CD4-positive, alpha-beta T cell treated with Interleukin-17A for 4 hours (primary cell): Measurements from ENCODE around the gene SPRR1A.

ENCODE experiments used
- DNase-seq: peaks from one replicate; pipeline ENCODE4 v3.0.0-alpha.2; 2020; ENCODE audit warnings: mixed read lengths

SPRR1A gene

GRCh38 chr1:152983743-152984142 is at the start of gene SPRR1A:
TSS of gene SPRR1A (plus strand) at chr1:152984081. CDS start at chr1:152985231, 1,150 bp downstream.
- DNase-seq, result no peak

GRCh38 chr1:152940614-152941013 is 43.3 kb upstream of the SPRR1A start:
- no peak for DNase-seq

- no peak for DNase-seq
Measured at GRCh38 chr1:152941037-152941711, 42.7 kb upstream of the SPRR1A start.

GRCh38 chr1:152942161-152942560 is 41.7 kb upstream of the SPRR1A start:
- no peak for DNase-seq

GRCh38 chr1:152946248-152946647 is 37.6 kb upstream of the SPRR1A start:
- no peak for DNase-seq

GRCh38 chr1:152946651-152947256 is 37.1 kb upstream of the SPRR1A start, which contains the start of gene SPRR5:
TSS of gene SPRR5 (plus strand) at chr1:152947206. CDS start at chr1:152948555, 1,349 bp downstream.
- no peak for DNase-seq

- no peak for DNase-seq
Measured at GRCh38 chr1:152951711-152952110, 32.2 kb upstream of the SPRR1A start.

- DNase-seq, result no peak
Measured at GRCh38 chr1:152953761-152954160, 30.1 kb upstream of the SPRR1A start.

GRCh38 chr1:152954436-152954835 is 29.4 kb upstream of the SPRR1A start:
- DNase-seq, result no peak

GRCh38 chr1:152957561-152957960 is 26.3 kb upstream of the SPRR1A start:
- no peak for DNase-seq

- DNase-seq, result no peak
Measured at GRCh38 chr1:152959273-152959672, 24.6 kb upstream of the SPRR1A start.

- DNase-seq, result no peak
Measured at GRCh38 chr1:152959801-152960451, 24.0 kb upstream of the SPRR1A start.

GRCh38 chr1:152960452-152961044 is 23.3 kb upstream of the SPRR1A start:
- DNase-seq, result no peak

- DNase-seq, result no peak
Measured at GRCh38 chr1:152961226-152961891, 22.5 kb upstream of the SPRR1A start.

- DNase-seq, result no peak
Measured at GRCh38 chr1:152962876-152963415, 20.9 kb upstream of the SPRR1A start.

- no peak for DNase-seq
Measured at GRCh38 chr1:152964536-152964935, 19.3 kb upstream of the SPRR1A start.

- no peak for DNase-seq
Measured at GRCh38 chr1:152965853-152966252, 18.0 kb upstream of the SPRR1A start.

GRCh38 chr1:152967201-152967600 is 16.7 kb upstream of the SPRR1A start:
- DNase-seq, result no peak

- DNase-seq, result no peak
Measured at GRCh38 chr1:152968248-152968647, 15.6 kb upstream of the SPRR1A start.

- DNase-seq, result no peak
Measured at GRCh38 chr1:152969036-152969435, 14.8 kb upstream of the SPRR1A start.

- DNase-seq, result no peak
Measured at GRCh38 chr1:152970495-152970894, 13.4 kb upstream of the SPRR1A start, which contains the start of gene SPRR4. TSS of gene SPRR4 (plus strand) at chr1:152970648. CDS start at chr1:152971891, 1,243 bp downstream.

GRCh38 chr1:152972196-152972886 is 11.5 kb upstream of the SPRR1A start:
- DNase-seq, result no peak
